HCT116 (cell line): ENCODE measurements around the gene PLCH2. TPM values are rescaled to one million over a fixed set of nuclear protein-coding genes. Genes with fewer than 3 reads are reported as not detected.

Experiments used
- ATAC-seq: fragments of 200-7000 bp; cut with Tn5 transposase; 2 replicates; pipeline ENCODE4 v1.9.1; 2020; ENCODE audit warnings: mild to moderate bottlenecking, moderate library complexity
- BruUV-seq: library from RNA; stranded (reverse); fragments of 400-500 nt; replicated peaks from 2 replicates; lab custom pipeline; 2021; lab: Mats Ljungman, UMichigan
- CTCF ChIA-PET: fragments of 300-600 bp; sonication (Branson Sonifier 250); formaldehyde crosslinking; loops from one replicate; lab custom pipeline; 2021; ENCODE audit warnings: antibody characterized with exemption; lab: Charles Lee
- POLR2A ChIA-PET: fragments of 300-600, 350-600 bp; sonication (Branson Sonifier 250); formaldehyde crosslinking; loops from one replicate; lab custom pipeline; 2021; ENCODE audit warnings: antibody characterized with exemption; lab: Charles Lee
- RAD21 ChIA-PET, 2 experiments: fragments of 300-600 bp; sonication (Branson Sonifier 250); formaldehyde crosslinking; loops; one replicate each; lab custom pipeline; 2023; ENCODE audit warnings: low total read pairs in 2 of 2; ENCODE audit not compliant: uncharacterized antibody in 2 of 2, unreplicated experiment in 2 of 2, low non-redundant PET in 1 of 2; lab: Charles Lee
- DNase-seq: peaks from one replicate; pipeline ENCODE4 v3.0.0-alpha.2; 2010; ENCODE audit warnings: low read depth, low spot score
- H2AFZ ChIP-seq: fragments of 200-600 bp; shearing (Covaris generic), sonication (generic); 2 replicates; pipeline ENCODE4 v1.6.1; 2017; ENCODE audit warnings: low read depth, mixed run types, mixed read lengths, antibody characterized with exemption, low read length; ENCODE audit not compliant: poor library complexity, severe bottlenecking
- H3K27ac ChIP-seq: 2 replicates; pipeline ENCODE4 v1.5.1; 2012; ENCODE audit warnings: low read depth, low read length
- H3K27me3 ChIP-seq: fragments of 200-600 bp; sonication (generic); 2 replicates; pipeline ENCODE4 v1.6.1; 2016; ENCODE audit warnings: mixed run types, low read length, mixed read lengths; ENCODE audit not compliant: insufficient read depth
- H3K36me3 ChIP-seq, 2 experiments: fragments of 200-500 bp in 1 of 2; fragments of 200-600 bp in 1 of 2; sonication (Bioruptor generic) in 1 of 2; sonication (generic) in 1 of 2; 2 replicates each; pipeline versions ENCODE4 v1.5.1 to v1.6.1; 2014 to 2016; ENCODE audit warnings: low read length in 2 of 2, inconsistent platforms in 1 of 2, mixed read lengths in 1 of 2, mixed run types in 1 of 2; ENCODE audit not compliant: insufficient read depth in 2 of 2, control insufficient read depth in 1 of 2
- H3K4me1 ChIP-seq, 2 experiments: fragments of 200-600 bp in 1 of 2; sonication (generic) in 1 of 2; 2 replicates each; pipeline versions ENCODE4 v1.5.1 to v1.6.1; 2012 to 2017; ENCODE audit warnings: low read length in 2 of 2, inconsistent platforms in 1 of 2, mild to moderate bottlenecking in 1 of 2, mixed read lengths in 1 of 2, mixed run types in 1 of 2, moderate library complexity in 1 of 2; ENCODE audit not compliant: insufficient read depth in 2 of 2, control insufficient read depth in 1 of 2
- H3K4me2 ChIP-seq: fragments of 200-600 bp; sonication (generic); 2 replicates; pipeline ENCODE4 v1.6.1; 2017; ENCODE audit warnings: mixed run types, low read length, mixed read lengths
- H3K4me3 ChIP-seq, 2 experiments: fragments of 200-600 bp in 1 of 2; sonication (generic) in 1 of 2; replicated peaks in 1 of 2; 2 replicates each; pipeline ENCODE4 v1.5.1; 2011 to 2016; ENCODE audit warnings: low read length in 2 of 2, control low read depth in 1 of 2, low read depth in 1 of 2, mild to moderate bottlenecking in 1 of 2, mixed read lengths in 1 of 2, mixed run types in 1 of 2
- H3K79me2 ChIP-seq: fragments of 200-600 bp; sonication (generic); 2 replicates; pipeline ENCODE4 v1.6.1; 2017; ENCODE audit warnings: mild to moderate bottlenecking, mixed run types, low read length, moderate library complexity, mixed read lengths; ENCODE audit not compliant: insufficient read depth
- H3K9ac ChIP-seq: fragments of 200-600 bp; sonication (generic); 2 replicates; pipeline ENCODE4 v1.6.1; 2016; ENCODE audit warnings: low read length, mixed read lengths
- H3K9me2 ChIP-seq: fragments of 200-600 bp; sonication (generic), shearing (Covaris generic); 2 replicates; pipeline ENCODE4 v1.6.1; 2017; ENCODE audit warnings: mixed run types, mild to moderate bottlenecking, moderate library complexity; ENCODE audit not compliant: insufficient read depth
- H3K9me3 ChIP-seq, 2 experiments: fragments of 200-500 bp in 1 of 2; fragments of 200-600 bp in 1 of 2; sonication (Bioruptor generic) in 1 of 2; sonication (generic) in 1 of 2; 2 replicates each; pipeline ENCODE4 v1.6.1; 2014 to 2017; ENCODE audit warnings: low read length in 2 of 2, mixed read lengths in 2 of 2, inconsistent platforms in 1 of 2, low read depth in 1 of 2, mild to moderate bottlenecking in 1 of 2, mixed run types in 1 of 2, moderate library complexity in 1 of 2; ENCODE audit not compliant: control insufficient read depth in 1 of 2, insufficient read depth in 1 of 2
- H4K20me1 ChIP-seq: fragments of 200-600 bp; sonication (generic), shearing (Covaris generic); 2 replicates; pipeline ENCODE4 v1.6.1; 2017; ENCODE audit warnings: mixed run types, mild to moderate bottlenecking, moderate library complexity; ENCODE audit not compliant: insufficient read depth
- CEBPB ChIP-seq: IDR thresholded peaks from 2 replicates; pipeline ENCODE4 v1.6.1; 2012; ENCODE audit warnings: low read depth
- EGR1 ChIP-seq: IDR thresholded peaks from 2 replicates; pipeline ENCODE4 v1.6.1; 2012; ENCODE audit warnings: low read depth
- ELF1 ChIP-seq: IDR thresholded peaks from 2 replicates; pipeline ENCODE4 v1.6.1; 2012; ENCODE audit warnings: low read depth, borderline replicate concordance
- EZH2 ChIP-seq: fragments of 200-600 bp; sonication (generic); IDR thresholded peaks from 2 replicates; pipeline ENCODE4 v1.6.1; 2017; ENCODE audit warnings: antibody characterized with exemption, mixed run types
- JUND ChIP-seq: IDR thresholded peaks from 2 replicates; pipeline ENCODE4 v1.6.1; 2012
- REST ChIP-seq: IDR thresholded peaks from 2 replicates; pipeline ENCODE4 v1.6.1; 2012; ENCODE audit warnings: low read depth
- SIN3A ChIP-seq: IDR thresholded peaks from 2 replicates; pipeline ENCODE4 v1.6.1; 2012; ENCODE audit warnings: low read depth
- SP1 ChIP-seq: IDR thresholded peaks from 2 replicates; pipeline ENCODE4 v1.6.1; 2012; ENCODE audit warnings: low read depth
- TCF7L2 ChIP-seq: IDR thresholded peaks from 2 replicates; pipeline ENCODE4 v1.7.0; 2011; ENCODE audit warnings: borderline replicate concordance, inconsistent platforms; ENCODE audit not compliant: insufficient read depth, insufficient read length; ENCODE audit errors: extremely low read depth
- YY1 ChIP-seq: IDR thresholded peaks from 2 replicates; pipeline ENCODE4 v1.6.1; 2011; ENCODE audit warnings: low read length, low read depth, moderate library complexity, mild to moderate bottlenecking; ENCODE audit not compliant: insufficient replicate concordance; ENCODE audit errors: extremely low read depth
- intact Hi-C: fragments of 100-400 bp; cut with micrococcal nuclease; formaldehyde crosslinking; loops from 2 replicates; pipeline ENCODE4 v1.10.0; 2022
- total RNA-seq: library from RNA; stranded (reverse); gene quantifications from one replicate; pipeline ENCODE4 v1.2.1, GENCODE V29; 2021; ENCODE audit not compliant: unreplicated experiment
- TF ChIP-seq, protein P1 (sequence below): IDR thresholded peaks from 2 replicates; pipeline ENCODE4 v1.6.1; 2011; ENCODE audit warnings: mild to moderate bottlenecking, low read length, moderate library complexity; ENCODE audit not compliant: insufficient replicate concordance; ENCODE audit errors: extremely low read depth
- TF ChIP-seq, protein P2 (sequence below): IDR thresholded peaks from 2 replicates; pipeline ENCODE4 v1.6.1; 2012

The PLCH2 gene
- total RNA-seq, 1 experiment from 2014 or later = 2.0 TPM

DNA sequence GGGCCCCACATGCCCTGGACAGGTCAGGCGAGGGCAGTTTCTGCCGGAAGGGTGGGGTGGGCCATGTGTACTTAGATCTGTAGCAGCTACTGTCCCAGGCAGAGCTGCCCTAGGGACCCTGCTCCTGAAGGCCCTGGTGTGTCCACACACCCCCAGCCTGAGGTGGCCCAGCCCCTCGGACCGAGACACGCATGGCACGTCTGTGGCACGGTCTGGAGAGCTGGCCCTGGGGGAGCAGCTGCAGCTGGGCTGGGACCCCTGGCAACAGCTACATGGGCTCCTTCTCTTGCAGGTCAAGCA, 25.7 kb downstream of the PLCH2 start:
- no peak overlapping the region for H3K4me3 ChIP-seq

More for the DNA sequence above, 25.7 kb downstream of the PLCH2 start:
- TF ChIP-seq JUND = no peak
- TF ChIP-seq SIN3A = no peak
- no peak for TF ChIP-seq EZH2
- no peak for TF ChIP-seq TCF7L2
- TF ChIP-seq, protein P1, sequence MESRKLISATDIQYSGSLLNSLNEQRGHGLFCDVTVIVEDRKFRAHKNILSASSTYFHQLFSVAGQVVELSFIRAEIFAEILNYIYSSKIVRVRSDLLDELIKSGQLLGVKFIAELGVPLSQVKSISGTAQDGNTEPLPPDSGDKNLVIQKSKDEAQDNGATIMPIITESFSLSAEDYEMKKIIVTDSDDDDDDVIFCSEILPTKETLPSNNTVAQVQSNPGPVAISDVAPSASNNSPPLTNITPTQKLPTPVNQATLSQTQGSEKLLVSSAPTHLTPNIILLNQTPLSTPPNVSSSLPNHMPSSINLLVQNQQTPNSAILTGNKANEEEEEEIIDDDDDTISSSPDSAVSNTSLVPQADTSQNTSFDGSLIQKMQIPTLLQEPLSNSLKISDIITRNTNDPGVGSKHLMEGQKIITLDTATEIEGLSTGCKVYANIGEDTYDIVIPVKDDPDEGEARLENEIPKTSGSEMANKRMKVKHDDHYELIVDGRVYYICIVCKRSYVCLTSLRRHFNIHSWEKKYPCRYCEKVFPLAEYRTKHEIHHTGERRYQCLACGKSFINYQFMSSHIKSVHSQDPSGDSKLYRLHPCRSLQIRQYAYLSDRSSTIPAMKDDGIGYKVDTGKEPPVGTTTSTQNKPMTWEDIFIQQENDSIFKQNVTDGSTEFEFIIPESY = no peak
- TF ChIP-seq SP1 = no peak
- TF ChIP-seq, protein P2, sequence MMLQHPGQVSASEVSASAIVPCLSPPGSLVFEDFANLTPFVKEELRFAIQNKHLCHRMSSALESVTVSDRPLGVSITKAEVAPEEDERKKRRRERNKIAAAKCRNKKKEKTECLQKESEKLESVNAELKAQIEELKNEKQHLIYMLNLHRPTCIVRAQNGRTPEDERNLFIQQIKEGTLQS = no peak
- TF ChIP-seq EGR1 = no peak
- TF ChIP-seq CEBPB = no peak
- no peak for TF ChIP-seq REST
- no peak for TF ChIP-seq ELF1
- no peak for TF ChIP-seq YY1
- ChIA-PET CTCF (no interaction called here), RAD21 (no interaction called here), POLR2A (no interaction called here)
- Histone ChIP-seq H3K4me1 (no peaks in the 10 kb centered on the region; a peak in 1 of 4 replicates), H3K9me3 (no peaks in the 10 kb centered on the region), H4K20me1 (no peaks in the 10 kb centered on the region), H3K9ac (no peak overlapping the region), H3K27ac (no peak overlapping the region), H3K27me3 (no peaks in the 10 kb centered on the region), H3K4me2 (no peak overlapping the region), H3K36me3 (no peaks in the 10 kb centered on the region), H3K79me2 (no peaks in the 10 kb centered on the region), H2AFZ (no peak overlapping the region), H3K9me2 (no peaks in the 10 kb centered on the region)
- BruUV-seq = no TSS peak
- ATAC-seq (no peak), DNase-seq (no peak)
- intact Hi-C loops = no loop called here
